Daoy (cell line): ENCODE results near the gene SLAIN2. TPM values are rescaled to one million over a fixed set of nuclear protein-coding genes. Genes with fewer than 3 reads are reported as not detected.

Source experiments
- DNase-seq: peaks from one replicate; pipeline ENCODE4 v3.0.0-alpha.2; 2015; ENCODE audit warnings: low read depth
- total RNA-seq: library from RNA; depleted of rRNA; stranded (reverse); fragments of >200 nt; shearing (Covaris generic); gene quantifications from 2 replicates; pipeline ENCODE4 v1.2.3, GENCODE V29; 2014

The SLAIN2 gene
- total RNA-seq, 1 experiment from 2014 or later = 25.8 TPM

DNA sequence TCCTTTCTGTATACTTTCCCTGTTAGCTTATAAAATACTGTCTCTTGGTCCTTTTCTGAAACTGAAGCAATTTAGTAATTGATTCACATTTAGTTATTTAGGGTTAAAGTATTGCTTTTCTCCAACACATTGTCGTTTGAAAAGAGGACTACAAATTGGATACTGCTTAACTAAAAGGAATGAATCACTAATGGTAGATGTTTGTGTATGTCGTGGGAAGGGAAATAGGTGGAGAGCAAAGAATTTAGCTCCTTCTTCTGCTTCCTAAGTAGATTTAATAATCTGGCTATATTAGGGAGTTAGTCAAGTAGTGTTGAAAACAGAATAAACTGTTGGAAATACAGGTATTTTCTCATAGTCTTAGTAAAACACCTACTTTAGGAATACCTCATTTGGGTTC is 27.9 kb downstream of the SLAIN2 start:
- DNase-seq = no peak

DNA sequence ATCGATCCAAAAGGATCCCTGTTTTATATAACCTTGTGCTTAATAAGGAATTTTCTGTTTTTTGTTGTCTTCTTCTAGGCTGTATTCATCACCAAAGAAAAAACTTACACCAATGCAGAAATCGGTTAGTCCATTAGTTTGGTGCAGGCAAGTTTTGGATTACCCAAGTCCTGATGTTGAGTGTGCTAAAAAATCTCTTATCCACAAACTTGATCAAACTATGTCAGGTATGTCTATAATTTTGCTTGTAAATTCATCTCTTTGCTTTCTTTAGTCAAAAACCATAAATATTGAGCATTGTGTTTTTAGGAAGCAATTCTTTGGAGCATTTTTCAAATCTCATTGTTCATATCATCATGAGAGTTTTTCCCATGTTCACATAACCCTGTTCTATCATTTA is 28.4 kb downstream of the SLAIN2 start:
- DNase-seq = no peak

DNA sequence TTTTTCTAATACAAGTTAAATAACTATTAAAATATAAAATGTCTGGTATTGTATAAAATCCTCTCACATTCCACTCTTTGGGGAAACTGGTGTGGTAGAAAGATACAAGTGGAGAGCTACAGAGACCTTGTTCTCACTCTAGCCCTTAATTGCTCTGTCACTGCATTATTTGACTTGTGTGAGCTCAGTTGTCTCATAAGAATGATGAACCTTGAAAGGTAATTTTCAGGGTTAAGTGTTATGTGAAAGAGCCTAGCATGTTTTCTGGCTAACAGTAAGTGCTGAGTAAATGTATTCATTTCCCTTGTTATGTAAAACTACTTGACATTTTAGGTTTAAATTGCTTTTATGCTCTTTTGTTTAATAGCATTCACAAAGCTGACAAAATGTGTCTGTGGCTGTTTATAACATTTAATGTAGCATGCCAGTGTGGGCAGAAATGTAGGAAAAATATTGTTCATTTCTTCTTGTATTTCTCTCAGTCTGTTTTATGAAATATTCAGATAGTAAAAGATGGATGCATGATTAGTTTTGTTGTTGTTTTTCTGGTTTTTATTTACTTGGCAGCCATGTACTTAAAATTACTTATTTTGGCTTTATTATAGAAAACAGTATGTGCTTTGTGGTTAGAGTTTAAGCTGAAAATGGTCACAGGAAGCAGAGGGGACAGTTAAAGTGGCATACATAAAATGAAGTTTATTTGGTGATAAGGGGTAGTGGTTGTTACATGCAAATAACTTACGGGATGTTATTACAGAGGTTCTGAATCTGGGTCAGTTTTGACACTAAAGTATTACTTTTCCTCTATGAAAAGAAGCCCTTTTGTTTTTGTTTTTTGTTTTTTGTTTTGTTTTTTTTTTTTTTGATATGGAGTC is 29.2 kb downstream of the SLAIN2 start:
- DNase-seq = no peak

DNA sequence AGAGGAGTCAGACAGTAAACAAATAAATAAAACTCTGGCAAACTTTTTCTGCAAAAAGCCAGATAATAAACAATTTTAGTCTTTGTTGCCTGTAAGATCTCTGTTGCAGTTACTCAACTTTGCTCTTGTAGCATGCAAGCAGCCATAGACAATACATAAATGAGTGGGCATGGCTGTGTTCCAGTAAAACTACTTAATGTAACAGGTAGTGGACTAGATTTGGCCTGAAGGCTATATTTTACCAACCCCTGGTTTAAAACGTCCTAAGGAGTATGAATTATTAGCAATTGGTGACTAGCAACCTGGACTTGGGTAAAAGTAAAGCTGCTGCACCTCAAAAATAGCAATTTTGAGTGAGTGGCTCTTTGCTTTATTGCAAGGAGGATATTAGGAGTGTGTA is 30.9 kb downstream of the SLAIN2 start:
- DNase-seq = no peak

DNA sequence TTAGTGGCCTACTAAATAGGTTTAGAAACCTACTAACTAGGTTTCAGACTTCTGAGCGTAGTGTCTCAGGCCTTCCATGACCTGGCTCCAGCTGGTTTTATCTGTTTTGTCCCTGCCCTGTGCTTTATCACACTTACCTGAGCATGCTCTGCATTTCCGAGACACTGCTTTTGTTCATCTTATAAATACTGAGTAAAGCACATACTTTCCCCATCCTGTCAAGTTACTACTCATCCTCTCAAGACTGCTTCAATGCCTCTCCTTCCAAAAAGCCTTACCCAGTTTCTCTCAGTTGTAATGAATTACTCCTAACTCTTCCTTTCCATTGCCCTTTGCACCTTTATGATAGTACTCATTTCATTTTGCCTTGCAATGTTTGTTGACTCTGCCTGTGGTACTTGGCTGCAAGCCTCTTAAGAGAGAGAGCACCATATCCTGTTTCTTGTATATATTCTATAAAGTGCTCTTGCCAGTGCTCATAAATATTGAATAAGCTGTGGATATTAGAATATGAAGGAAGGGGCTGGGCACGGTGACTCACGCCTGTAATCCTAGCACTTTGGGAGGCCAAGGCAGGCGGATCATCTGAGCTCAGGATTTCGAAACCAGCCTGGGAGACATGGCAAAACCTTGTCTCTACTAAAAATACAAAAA is 34.4 kb downstream of the SLAIN2 start:
- DNase-seq = peak; percentile 83

DNA sequence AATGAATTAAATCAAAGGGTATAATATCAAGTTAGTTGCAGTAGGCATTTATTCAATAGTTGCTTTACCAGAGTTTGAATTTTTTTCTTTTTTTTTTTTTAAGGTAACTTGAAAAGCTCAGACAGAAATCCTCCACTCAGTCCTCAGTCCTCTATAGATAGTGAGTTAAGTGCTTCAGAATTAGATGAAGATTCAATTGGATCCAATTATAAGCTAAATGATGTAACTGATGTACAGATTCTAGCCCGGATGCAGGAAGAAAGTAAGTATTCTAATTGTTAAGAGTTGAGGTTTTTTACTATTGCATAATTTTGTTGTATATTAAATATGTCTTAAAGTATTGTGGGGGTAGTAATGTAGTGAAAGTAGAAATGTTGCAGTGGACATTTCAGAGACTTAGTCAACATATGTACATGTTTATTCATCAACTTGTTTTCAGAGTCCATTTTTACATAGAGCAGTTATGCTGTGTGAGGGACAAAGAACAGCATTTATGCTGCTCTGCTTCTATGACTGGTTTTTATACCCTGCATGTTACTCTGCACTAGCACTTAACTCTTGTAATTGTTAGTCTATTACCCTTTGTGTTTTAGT is 38.4 kb downstream of the SLAIN2 start:
- no peak for DNase-seq

DNA sequence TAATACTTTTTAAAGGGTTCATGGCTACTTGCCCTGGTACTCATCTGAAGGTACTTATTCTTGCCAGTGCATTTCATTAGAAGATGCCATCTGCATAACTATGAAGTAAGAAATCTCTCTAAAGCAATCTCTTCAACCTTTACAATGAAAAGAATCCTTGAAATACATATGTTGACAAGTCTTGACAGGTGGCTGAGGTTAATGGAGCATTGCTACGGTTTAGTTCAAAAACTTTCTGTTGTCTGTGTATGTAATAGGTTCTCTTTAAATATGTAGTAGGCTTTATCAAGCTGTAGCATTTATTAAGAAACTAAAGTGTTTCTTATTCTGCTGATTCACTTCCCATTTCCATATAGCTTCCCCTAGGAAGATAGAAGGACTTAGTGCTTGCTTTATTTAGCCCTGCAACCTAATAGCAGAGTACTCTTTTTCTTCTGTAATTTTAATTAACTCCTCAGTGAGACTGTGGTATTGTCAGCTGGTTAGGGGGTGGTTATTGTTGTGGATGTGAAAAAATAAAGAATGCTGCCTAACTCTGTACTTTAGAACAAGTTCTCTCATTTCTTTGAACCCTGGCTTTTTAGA is 39.3 kb downstream of the SLAIN2 start:
- DNase-seq = no peak

DNA sequence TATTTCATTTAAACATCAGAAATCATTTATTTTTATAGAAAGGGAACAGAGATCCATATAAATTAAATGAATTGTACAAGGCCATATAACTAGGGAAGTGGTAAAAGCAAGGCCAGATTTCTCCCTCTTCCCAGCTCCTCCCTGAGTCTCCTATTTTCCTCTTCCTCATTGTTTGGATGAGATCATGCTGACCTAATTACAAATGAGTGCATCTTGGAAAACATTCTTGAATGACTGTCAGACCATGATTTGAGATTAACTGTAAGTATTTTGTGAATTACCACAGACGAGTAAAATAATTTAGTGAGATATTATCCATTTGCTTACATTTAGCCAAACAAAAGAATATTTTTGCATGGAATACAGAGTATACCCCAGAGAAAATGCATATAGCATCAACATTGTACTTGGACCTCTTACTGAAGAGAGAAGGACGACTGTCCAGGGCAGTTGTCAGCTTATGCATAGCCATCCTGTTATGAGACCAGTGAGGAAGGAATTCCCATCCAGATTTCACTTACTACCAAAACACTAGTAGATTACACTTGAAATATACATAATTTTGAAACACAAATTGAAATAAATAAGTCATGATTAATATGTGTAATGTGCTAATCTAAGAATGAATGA is 47.3 kb downstream of the SLAIN2 start:
- DNase-seq = peak; percentile 11

DNA sequence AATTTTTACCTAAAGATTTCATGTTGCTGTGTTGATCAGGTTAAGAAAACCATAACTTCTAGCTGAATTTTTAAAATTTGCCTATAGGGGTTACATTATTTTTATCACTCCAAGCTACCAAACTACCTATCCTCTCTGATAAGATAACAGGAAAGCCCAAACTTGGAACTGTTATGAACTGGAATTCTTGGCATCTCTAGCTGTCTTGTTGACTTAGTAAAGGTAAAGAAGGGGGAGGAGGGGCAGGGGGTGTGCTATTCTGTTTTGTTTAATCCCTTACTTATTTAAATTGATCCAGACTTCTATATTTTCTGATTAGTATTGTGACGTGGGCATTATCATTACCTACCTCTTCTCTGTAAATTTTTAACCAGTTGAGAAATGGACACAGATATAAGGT is 54.7 kb downstream of the SLAIN2 start:
- no peak for DNase-seq

DNA sequence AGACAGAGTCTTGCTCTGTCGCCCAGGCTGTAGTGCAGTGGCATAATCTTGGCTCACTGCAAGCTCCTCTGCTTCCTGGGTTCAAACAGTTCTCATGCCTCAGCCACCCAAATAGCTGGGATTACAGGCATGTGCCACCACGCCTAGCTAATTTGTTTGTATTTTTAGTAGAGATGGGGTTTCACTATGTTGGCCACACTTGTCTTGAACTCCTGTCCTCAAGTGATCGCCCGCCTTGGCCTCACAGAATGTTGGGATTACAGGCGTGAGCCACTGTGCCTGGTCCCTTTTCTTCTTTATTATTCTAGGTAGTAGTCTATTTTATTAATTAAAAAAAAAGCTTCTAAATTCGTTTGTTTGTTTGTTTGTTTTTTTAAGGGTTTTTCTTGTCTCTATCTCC is 59.1 kb downstream of the SLAIN2 start:
- no peak for DNase-seq

DNA sequence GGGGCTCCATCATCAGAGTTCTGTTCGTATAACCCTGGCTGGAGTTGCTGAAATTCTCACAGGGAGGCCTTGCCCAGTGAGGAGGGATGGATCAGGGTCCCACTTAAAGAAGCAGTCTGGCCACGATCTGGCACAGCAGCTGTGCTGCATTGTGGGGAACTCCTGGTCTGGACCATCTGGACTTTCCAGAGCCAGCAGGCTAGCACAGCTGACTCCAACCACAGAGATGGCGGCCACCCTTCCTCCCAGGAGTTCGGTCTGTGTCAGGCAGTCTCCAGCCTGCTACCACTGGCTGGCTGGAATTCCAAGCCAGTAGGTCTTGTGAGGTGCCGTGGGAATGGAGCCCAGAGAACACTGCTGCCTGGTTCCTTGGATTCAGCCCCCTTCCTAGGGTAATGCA is 62.0 kb downstream of the SLAIN2 start:
- no peak for DNase-seq

DNA sequence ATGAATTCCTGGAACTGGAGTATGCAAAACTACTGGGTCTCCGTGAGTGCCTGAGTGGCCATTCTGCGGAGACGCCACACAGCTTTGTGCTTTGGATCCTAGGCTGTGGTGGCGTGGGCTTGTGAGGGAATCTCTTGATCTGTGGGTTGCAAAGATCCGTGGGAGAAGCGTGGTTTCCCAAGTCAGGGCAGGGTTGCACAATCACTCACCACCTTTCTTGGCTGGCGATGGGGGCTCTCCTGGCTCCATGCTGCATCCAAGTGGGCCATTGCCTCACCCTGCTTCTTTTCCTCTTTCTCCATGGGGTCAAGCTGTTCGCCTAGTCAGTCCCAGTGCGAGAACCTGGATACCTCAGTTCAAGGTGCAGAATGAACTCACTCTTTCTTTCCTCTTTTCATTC is 62.5 kb downstream of the SLAIN2 start:
- DNase-seq = no peak

DNA sequence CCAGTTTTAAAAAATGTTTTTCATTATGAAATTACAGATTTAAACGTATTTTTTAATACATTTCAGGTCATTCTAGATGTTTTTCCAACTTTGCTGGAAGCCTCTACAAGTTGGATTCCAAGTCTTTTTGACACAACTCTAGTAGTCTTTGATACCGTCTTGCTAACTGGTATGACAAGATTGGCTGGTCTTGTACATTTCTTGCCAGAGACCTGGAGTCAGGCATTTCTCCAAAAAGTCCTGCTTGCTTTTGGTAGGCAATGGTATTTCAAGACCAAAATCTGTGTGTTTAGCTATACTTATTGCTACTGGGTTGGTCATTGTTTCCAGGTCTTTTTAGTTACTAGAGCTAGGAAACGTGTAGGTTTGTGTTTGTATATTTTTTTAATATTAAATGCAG is 64.6 kb downstream of the SLAIN2 start:
- no peak for DNase-seq

DNA sequence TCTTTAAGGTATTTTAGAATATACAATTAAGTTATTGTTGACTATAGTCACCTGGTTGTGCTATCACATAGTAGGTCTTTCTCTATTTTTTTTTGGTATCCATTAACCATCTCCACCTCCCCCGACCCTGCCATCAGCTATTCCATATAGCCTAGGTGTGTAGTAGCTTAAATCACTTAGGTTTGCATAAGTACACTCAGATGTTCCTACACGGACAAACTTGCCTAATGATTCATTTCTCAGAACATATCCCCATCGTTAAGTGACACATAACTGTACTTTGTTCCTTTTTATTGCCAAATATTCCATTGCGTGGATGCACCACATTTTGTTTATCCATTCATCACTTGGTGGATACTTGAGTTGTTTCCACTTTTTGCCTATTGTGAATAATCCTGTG is 67.9 kb downstream of the SLAIN2 start:
- DNase-seq = no peak

DNA sequence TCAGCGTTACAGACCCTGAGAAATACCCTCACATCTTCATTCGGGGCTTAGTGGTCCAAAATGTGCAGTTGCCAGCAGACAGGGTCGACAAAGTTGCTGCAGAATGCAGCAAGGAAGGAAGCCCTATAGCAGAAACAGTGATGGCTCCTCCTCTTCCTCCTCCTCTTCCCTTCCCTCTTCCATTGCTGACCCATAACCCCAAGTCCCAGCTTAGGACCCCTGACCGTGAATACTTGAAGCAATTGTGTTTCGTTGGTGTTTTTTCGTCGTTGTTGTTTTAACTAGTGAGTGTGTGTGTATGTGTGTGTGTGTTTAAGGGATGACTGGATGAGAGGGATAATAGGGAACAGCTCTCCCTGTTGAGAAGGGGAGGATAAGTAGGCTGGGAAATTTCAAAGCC is 69.5 kb downstream of the SLAIN2 start:
- DNase-seq = no peak

DNA sequence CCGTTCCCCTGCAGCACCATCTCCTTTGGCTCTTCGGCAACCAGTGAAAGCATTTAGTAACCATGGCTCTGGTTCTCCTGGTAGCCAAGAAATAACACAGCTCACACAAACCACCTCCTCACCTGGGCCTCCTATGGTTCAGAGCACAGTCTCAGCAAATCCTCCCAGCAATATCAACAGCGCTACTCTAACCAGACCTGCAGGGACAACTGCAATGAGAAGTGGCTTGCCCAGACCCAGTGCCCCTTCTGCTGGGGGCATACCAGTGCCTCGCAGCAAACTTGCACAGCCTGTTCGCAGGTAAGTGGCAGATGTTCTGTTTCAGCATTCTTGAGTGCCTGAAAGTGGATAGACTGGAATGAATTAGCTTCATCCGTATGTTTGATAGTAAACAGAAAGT is 78.8 kb downstream of the SLAIN2 start:
- DNase-seq = no peak

DNA sequence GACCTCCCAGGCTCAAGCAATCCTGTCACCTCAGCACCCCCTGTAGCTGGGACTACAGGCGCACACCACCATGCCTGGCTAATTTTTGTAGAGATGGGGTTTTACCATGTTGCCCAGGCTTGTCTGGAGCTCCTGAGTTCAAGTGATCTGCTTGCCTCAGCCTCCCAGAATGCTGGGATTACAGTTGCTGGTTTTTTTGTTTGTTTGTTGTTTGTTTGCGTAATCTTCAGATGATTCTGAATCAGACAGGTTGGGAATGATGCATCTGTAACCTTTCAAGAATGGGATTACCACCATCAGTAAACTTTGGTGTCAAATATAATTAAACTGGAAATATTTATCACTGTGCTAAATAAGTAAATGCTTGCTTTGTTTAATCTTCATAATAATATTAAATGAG is 79.8 kb downstream of the SLAIN2 start:
- no peak for DNase-seq

DNA sequence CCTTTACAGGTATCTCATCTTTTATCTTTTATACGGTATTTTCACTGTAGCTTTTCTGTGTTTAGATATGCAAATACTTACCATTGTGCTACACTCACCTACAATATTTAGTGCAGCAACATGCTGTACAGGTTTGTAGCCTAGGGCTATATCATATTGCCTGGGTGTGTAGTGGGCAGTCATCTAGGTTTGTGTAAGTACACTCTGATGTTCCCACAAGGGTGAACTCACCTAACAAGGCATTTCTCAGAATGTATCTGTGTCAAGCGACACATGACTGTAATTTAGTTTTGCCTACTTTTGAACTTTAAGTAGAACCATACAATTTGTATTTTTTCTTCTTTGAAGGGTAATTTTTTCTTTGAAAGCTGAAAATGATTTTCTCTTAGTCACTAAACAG is 87.6 kb downstream of the SLAIN2 start:
- DNase-seq = no peak

DNA sequence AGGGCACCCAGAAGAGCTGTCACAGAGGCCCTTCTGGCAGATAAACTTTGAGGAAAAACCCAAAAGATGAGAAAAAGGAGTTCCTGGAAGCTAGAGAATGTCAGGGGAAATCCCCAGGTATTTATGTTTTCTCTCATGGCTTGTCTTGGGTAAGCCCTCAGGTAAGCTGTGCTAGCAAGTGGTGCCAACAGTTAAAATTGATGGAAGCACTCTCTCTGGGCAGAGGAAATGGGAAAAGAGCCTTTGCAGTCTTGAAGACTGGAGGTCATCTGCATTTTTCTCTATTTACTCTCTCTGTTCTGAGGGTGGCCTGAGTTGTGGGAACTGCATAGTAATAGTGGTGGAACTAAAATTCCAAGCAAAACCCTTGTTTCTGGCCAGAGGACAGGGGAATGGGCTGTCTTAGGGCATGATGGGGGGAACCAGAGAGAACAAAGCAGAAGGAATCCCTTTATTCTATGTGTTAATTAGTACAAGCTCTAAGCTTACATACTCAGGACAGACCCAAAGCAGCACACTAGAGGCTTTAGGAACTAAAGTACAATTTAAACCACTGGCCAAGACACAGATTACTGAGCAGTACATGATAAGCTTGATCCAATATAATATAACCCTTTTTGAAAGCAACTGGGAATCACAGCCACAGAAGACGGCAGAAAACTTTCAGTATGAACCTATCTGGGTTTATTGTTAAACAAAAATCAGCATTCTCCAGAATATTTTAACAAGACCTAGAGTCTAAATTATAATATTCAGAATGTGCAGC is 88.6 kb downstream of the SLAIN2 start:
- no peak for DNase-seq

DNA sequence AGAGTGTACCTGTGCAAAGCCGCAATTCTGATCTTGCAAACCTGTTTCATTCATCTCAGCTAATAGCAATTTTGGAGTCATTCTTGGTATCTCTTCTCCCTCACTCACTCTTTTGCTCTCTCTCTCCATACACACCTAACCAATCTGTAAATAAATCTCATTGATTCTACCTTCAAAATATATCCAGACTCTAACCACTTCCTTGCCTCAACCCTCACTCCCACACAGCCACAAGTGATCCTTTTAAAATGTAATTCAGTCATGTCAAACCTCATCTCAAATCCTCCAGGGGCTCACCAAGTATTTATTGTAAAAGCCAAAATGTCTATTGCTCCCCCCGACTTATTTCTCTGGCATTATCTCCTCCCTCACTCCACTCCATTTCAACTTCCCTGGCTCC is 90.1 kb downstream of the SLAIN2 start:
- no peak for DNase-seq

DNA sequence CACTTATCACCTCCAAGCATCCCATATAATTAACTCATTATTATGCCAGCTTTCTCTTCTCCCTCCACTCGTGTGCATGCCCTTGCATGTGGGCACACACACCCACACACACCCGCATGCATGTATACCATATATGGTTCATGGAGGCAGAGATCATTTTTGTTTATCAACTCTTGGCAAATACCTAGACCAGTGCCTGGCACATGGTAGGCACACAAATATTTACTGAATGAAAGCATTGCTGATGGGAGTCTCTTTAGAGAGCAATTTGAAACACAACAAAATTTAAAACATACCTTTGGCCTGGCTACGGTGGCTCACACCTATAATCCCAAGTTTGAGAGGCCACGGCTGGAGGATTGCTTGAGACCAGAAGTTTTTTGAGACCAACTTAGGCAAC is 90.7 kb downstream of the SLAIN2 start:
- DNase-seq = no peak

DNA sequence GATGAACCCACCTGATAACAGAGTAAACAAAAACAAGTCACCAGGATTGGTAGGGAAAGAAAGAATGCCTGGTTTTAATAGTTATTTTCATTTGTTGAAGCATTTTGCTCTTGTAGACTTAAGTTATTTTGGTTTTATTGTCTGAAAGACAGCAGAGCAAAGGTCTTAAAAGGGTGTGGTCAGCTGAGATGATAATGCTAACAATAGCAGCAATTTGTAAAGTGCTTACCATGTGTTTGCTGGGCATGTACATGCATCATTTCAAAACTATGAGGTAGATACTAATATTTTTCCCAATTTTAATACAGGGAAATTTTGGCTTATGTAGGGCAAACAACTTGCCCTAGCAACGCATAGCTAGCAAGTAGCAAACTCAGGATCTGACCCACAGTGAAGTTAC is 95.0 kb downstream of the SLAIN2 start:
- no peak for DNase-seq
